ENCODE results near the gene RAPGEF4. TPM values are rescaled to one million over a fixed set of nuclear protein-coding genes. Genes with fewer than 3 reads are reported as not detected.

RAPGEF4 gene
- total RNA-seq, 1 experiment from 2014 or later = 1.4 TPM

- Mint-ChIP-seq H3K9me3 (no peaks in the 10 kb centered on the region), H3K4me1 (peaks cover 7 to 8% of the 10 kb centered on the region in 2 experiments), H3K27ac (no peak overlapping the region), H3K4me3 (no peak overlapping the region), H3K36me3 (ENCODE audit: insufficient read depth in 1 of 3, low read depth in 3 of 3) (no peaks in the 10 kb centered on the region), H3K27me3 (ENCODE audit: low read depth) (no peaks in the 10 kb centered on the region)
- Histone ChIP-seq H3K18ac (ENCODE audit: insufficient read length, low read depth, low read length) (no peak overlapping the region), H3K4me1 (ENCODE audit: insufficient read depth, low read length) (no peaks in the 10 kb centered on the region), H3K27ac (ENCODE audit: insufficient read length, low read depth, low read length) (no peak overlapping the region), H3K4me2 (ENCODE audit: insufficient read depth, insufficient read length, low read length) (no peak overlapping the region), H2AFZ (ENCODE audit: low read length) (no peak overlapping the region), H3K23ac (ENCODE audit: insufficient read length, low read depth, low read length) (no peak overlapping the region), H3K23me2 (ENCODE audit: insufficient read length, low read depth, low read length, poor library complexity, severe bottlenecking) (no peaks in the 10 kb centered on the region), H3K9me3 (ENCODE audit: control insufficient read depth, low read depth, low read length) (no peaks in the 10 kb centered on the region), H3K27me3 (ENCODE audit: insufficient read depth, low read length) (no peaks in the 10 kb centered on the region), H3K4ac (ENCODE audit: low read depth, low read length) (no peak overlapping the region), H3K14ac (ENCODE audit: insufficient read depth, low read length) (no peak overlapping the region), H2BK15ac (ENCODE audit: low read depth, low read length) (no peak overlapping the region), H4K91ac (ENCODE audit: insufficient read length, low read depth, low read length) (no peak overlapping the region), H3K79me1 (ENCODE audit: insufficient read depth, low read depth, low read length, poor library complexity, severe bottlenecking) (no peaks in the 10 kb centered on the region), H2BK20ac (ENCODE audit: low read depth, low read length, poor library complexity, severe bottlenecking) (no peak overlapping the region), H4K20me1 (ENCODE audit: control insufficient read depth, insufficient read depth, insufficient read length) (no peaks in the 10 kb centered on the region), H3K79me2 (ENCODE audit: insufficient read depth, low read length) (no peaks in the 10 kb centered on the region), H2BK12ac (ENCODE audit: insufficient read length, low read depth, low read length) (no peak overlapping the region), H3T11ph (ENCODE audit: low read length) (no peak overlapping the region), H3K9ac (ENCODE audit: extremely low read depth, insufficient read length, low read length) (no peak overlapping the region), H4K8ac (replicated peaks; ENCODE audit: insufficient read length, low read depth, low read length) (no peak overlapping the region), H4K5ac (ENCODE audit: insufficient read length, low read depth, low read length) (no peak overlapping the region), H2BK120ac (ENCODE audit: low read depth, low read length, poor library complexity, severe bottlenecking) (no peak overlapping the region), H3K56ac (ENCODE audit: insufficient read length, low read depth, low read length) (no peak overlapping the region), H2BK5ac (ENCODE audit: insufficient read length, low read length) (no peak overlapping the region), H2AK5ac (ENCODE audit: insufficient read length, low read length) (no peak overlapping the region)
- no peak for DNase-seq
- TF ChIP-seq, protein P1, sequence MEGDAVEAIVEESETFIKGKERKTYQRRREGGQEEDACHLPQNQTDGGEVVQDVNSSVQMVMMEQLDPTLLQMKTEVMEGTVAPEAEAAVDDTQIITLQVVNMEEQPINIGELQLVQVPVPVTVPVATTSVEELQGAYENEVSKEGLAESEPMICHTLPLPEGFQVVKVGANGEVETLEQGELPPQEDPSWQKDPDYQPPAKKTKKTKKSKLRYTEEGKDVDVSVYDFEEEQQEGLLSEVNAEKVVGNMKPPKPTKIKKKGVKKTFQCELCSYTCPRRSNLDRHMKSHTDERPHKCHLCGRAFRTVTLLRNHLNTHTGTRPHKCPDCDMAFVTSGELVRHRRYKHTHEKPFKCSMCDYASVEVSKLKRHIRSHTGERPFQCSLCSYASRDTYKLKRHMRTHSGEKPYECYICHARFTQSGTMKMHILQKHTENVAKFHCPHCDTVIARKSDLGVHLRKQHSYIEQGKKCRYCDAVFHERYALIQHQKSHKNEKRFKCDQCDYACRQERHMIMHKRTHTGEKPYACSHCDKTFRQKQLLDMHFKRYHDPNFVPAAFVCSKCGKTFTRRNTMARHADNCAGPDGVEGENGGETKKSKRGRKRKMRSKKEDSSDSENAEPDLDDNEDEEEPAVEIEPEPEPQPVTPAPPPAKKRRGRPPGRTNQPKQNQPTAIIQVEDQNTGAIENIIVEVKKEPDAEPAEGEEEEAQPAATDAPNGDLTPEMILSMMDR (conservative IDR thresholded peaks at IDR 0.05) = no peak
- WGBS (ENCODE audit: extremely low coverage, insufficient read length, low lambda C conversion rate) = no CpG with 5 or more reads among the region's 1 CpG
These were observed 274.6 kb downstream of the RAPGEF4 start for GRCh38 chr2:173010233-173010632.
